Ectodermal cell (in vitro differentiated cells): ENCODE data around the gene PTH2R.
"Not testable (repeated sequence)": the region's sequence is repeated elsewhere in the genome, so short reads cannot be mapped to it uniquely, and the experiment has no call there.

Experiments used
- H3K27ac ChIP-seq: 2 replicates; pipeline ENCODE4 v1.7.0; 2013; ENCODE audit warnings: mild to moderate bottlenecking, low read depth, low read length; ENCODE audit not compliant: insufficient read depth, poor library complexity, severe bottlenecking
- H3K27me3 ChIP-seq: 2 replicates; pipeline ENCODE4 v1.7.0; 2013; ENCODE audit warnings: mild to moderate bottlenecking, low read length; ENCODE audit not compliant: insufficient read depth, control insufficient read depth, poor library complexity, severe bottlenecking
- H3K36me3 ChIP-seq: one replicate; pipeline ENCODE4 v1.7.0; 2013; ENCODE audit warnings: low read length; ENCODE audit not compliant: control insufficient read depth, insufficient read depth
- H3K4me1 ChIP-seq: one replicate; pipeline ENCODE4 v1.7.0; 2013; ENCODE audit warnings: low read length; ENCODE audit not compliant: control insufficient read depth, insufficient read depth
- H3K4me3 ChIP-seq: 2 replicates; pipeline ENCODE4 v1.7.0; 2013; ENCODE audit warnings: low read depth, low read length, control low read depth; ENCODE audit not compliant: insufficient read depth
- H3K9me3 ChIP-seq: 2 replicates; pipeline ENCODE4 v1.7.0; 2013; ENCODE audit warnings: mild to moderate bottlenecking, low read length, moderate library complexity; ENCODE audit not compliant: control insufficient read depth
- whole genome bisulfite sequencing, 2 experiments: methylation state at CpG; one replicate each; pipeline ENCODE4 v1.1.7; 2013; ENCODE audit warnings: missing lambda C conversion rate in 2 of 2; 5-methylcytosine and 5-hydroxymethylcytosine counted together

Gene PTH2R

GRCh38 chr2:208482453-208483015 lies 75.9 kb downstream of the PTH2R start:
- H3K27me3 ChIP-seq, H3K4me1 ChIP-seq, H3K27ac ChIP-seq, H3K9me3 ChIP-seq, H3K4me3 ChIP-seq, H3K36me3 ChIP-seq: not testable (repeated sequence)
- 97 to 99% methylated on average over 8 of the region's 8 CpGs for WGBS, 2 experiments

- WGBS, 2 experiments, result 95 to 98% methylated on average over 2 to 3 of the region's 3 CpGs
- Histone ChIP-seq H3K9me3 (no peaks in the 10 kb centered on the region), H3K4me1 (peaks cover 4% of the 10 kb centered on the region), H3K4me3 (no peak overlapping the region), H3K27ac (no peak overlapping the region), H3K27me3 (no peaks in the 10 kb centered on the region), H3K36me3 (no peaks in the 10 kb centered on the region)
Observed at GRCh38 chr2:208485390-208485789, 78.8 kb downstream of the PTH2R start.

- WGBS, 2 experiments, result 74 to 79% methylated on average over 12 of the region's 12 CpGs
Observed at GRCh38 chr2:208488686-208489564, 82.3 kb downstream of the PTH2R start.

GRCh38 chr2:208489687-208490086 lies 83.1 kb downstream of the PTH2R start:
- Histone ChIP-seq H3K9me3 (no peaks in the 10 kb centered on the region), H3K27ac (no peak overlapping the region)
- 65 to 69% methylated on average over 2 of the region's 2 CpGs for WGBS, 2 experiments

More at GRCh38 chr2:208488686-208489564, 82.3 kb downstream of the PTH2R start:
- Histone ChIP-seq H3K9me3 (no peaks in the 10 kb centered on the region), H3K4me1 (peaks cover 4% of the 10 kb centered on the region), H3K4me3 (no peak overlapping the region), H3K27ac (no peak overlapping the region), H3K36me3 (no peaks in the 10 kb centered on the region), H3K27me3 (no peaks in the 10 kb centered on the region)

GRCh38 chr2:208490492-208490891 lies 83.9 kb downstream of the PTH2R start:
- H3K27ac ChIP-seq, result no peak overlapping the region
- H3K36me3 ChIP-seq, result no peaks in the 10 kb centered on the region
- H3K4me1 ChIP-seq, result peaks cover 4% of the 10 kb centered on the region
- H3K27me3 ChIP-seq, result no peaks in the 10 kb centered on the region
- H3K4me3 ChIP-seq, result no peak overlapping the region
- 95 to 97% methylated on average over 2 of the region's 2 CpGs for WGBS, 2 experiments
- no peaks in the 10 kb centered on the region for H3K9me3 ChIP-seq

More at GRCh38 chr2:208489687-208490086, 83.1 kb downstream of the PTH2R start:
- no peaks in the 10 kb centered on the region for H3K27me3 ChIP-seq
- peaks cover 4% of the 10 kb centered on the region for H3K4me1 ChIP-seq
- H3K36me3 ChIP-seq, result no peaks in the 10 kb centered on the region
- no peak overlapping the region for H3K4me3 ChIP-seq

GRCh38 chr2:208491641-208492040 lies 85.0 kb downstream of the PTH2R start:
- Histone ChIP-seq H3K9me3 (no peaks in the 10 kb centered on the region), H3K36me3 (no peaks in the 10 kb centered on the region), H3K27ac (no peak overlapping the region), H3K4me3 (no peak overlapping the region), H3K27me3 (no peaks in the 10 kb centered on the region), H3K4me1 (peaks cover 4% of the 10 kb centered on the region)
- 96 to 100% methylated on average over 2 of the region's 2 CpGs for WGBS, 2 experiments

GRCh38 chr2:208492069-208492468 lies 85.5 kb downstream of the PTH2R start:
- 89 to 96% methylated on average over 3 of the region's 3 CpGs for WGBS, 2 experiments
- Histone ChIP-seq H3K9me3 (no peaks in the 10 kb centered on the region), H3K36me3 (no peaks in the 10 kb centered on the region), H3K27ac (no peak overlapping the region), H3K4me1 (peaks cover 4% of the 10 kb centered on the region), H3K4me3 (no peak overlapping the region), H3K27me3 (no peaks in the 10 kb centered on the region)

GRCh38 chr2:208493186-208493585 lies 86.6 kb downstream of the PTH2R start:
- H3K27me3 ChIP-seq, result no peaks in the 10 kb centered on the region
- no peak overlapping the region for H3K27ac ChIP-seq
- no peaks in the 10 kb centered on the region for H3K9me3 ChIP-seq
- no peaks in the 10 kb centered on the region for H3K36me3 ChIP-seq
- H3K4me3 ChIP-seq, result no peak overlapping the region
- peaks cover 4% of the 10 kb centered on the region for H3K4me1 ChIP-seq
- WGBS, 2 experiments, result 96% methylated on average over 12 of the region's 12 CpGs

- 69 to 70% methylated on average over 2 of the region's 2 CpGs for WGBS, 2 experiments
- no peaks in the 10 kb centered on the region for H3K36me3 ChIP-seq
- no peaks in the 10 kb centered on the region for H3K4me1 ChIP-seq
- no peak overlapping the region for H3K4me3 ChIP-seq
- no peak overlapping the region for H3K27ac ChIP-seq
- H3K9me3 ChIP-seq, result no peaks in the 10 kb centered on the region
- no peaks in the 10 kb centered on the region for H3K27me3 ChIP-seq
Observed at GRCh38 chr2:208496129-208496528, 89.5 kb downstream of the PTH2R start.

GRCh38 chr2:208501206-208501605 lies 94.6 kb downstream of the PTH2R start:
- Histone ChIP-seq H3K9me3 (no peaks in the 10 kb centered on the region), H3K4me3 (no peak overlapping the region), H3K27ac (no peak overlapping the region), H3K4me1 (peaks cover 6% of the 10 kb centered on the region), H3K36me3 (no peaks in the 10 kb centered on the region), H3K27me3 (no peaks in the 10 kb centered on the region)
- WGBS, 2 experiments, result 15 to 20% methylated on average over 7 of the region's 7 CpGs
